Stimulated activated CD4-positive, alpha-beta T cell treated with anti-CD3 and anti-CD28 coated beads, TNF-alpha, amount 100 ng/mL, for 1 hour (primary cell): Measurements from ENCODE around the gene SAA4.
"Not testable (repeated sequence)": the region's sequence is repeated elsewhere in the genome, so short reads cannot be mapped to it uniquely, and the experiment has no call there.

Experiments used
- DNase-seq, 3 donors: peaks; one replicate each; pipeline ENCODE4 v3.0.0-alpha.2; 2020; ENCODE audit warnings: low read depth in 3 of 3, low spot score in 1 of 3

The SAA4 gene

GRCh38 chr11:18247191-18247581, 10.6 kb upstream of the SAA4 start:
- not testable (repeated sequence) for DNase-seq

DNA sequence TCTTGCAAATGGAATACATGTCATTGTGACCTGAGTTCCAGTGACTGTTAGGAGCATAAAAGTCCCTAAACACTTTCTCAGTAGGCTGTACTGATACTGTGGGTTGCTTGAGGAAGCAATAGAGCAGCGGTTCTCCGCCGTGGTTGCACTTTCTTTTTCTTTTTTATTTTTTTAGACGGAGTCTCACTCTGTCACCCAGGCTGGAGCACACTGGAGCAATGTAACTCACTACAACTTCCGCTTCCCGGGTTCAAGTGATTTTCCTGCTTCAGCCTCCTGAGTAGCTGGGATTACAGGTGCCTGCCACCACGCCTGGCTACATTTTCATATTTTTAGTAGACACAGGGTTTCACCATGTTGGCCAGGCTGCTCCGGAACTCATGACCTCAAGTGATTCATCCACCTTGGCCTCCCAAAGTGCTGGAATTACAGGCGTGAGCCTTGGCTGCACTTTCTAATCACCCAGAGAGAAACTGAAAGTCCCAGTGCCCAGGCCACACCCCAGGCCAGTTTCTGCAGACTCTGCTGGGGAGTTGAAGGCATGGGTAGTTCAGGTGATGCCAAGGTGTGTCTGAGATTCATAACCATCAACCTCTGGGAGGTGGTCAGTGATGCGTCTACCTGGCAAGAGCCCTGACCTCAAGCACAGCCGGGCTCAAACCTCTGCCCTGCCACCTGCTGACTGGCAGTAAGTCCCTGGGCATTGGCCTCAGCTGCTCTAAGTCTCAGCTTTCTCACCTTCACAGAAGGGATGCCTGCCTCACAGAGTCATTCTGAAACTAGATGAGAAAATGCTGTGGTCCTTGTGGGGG, 10.0 kb upstream of the SAA4 start:
- not testable (repeated sequence) for DNase-seq

DNA sequence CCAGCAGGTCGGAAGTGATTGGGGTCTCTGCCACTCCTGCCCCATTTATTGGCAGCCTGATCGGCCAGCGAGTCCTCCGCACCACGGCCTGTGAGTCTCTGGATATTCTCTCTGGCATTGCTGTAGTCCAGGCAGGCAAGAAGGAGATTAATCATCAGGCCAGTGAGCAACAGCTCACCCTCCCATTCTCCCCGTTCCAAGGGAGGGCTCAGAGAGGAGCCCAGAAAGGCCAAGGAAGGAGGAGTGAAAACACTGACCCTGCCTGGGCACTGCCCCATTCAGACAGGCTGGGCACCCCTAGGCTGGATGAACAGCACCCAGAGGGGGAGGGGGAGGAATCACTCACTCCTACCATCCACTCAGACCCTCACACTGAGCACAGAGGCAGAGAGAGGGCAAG, 8.8 kb upstream of the SAA4 start:
- no peak for DNase-seq

DNA sequence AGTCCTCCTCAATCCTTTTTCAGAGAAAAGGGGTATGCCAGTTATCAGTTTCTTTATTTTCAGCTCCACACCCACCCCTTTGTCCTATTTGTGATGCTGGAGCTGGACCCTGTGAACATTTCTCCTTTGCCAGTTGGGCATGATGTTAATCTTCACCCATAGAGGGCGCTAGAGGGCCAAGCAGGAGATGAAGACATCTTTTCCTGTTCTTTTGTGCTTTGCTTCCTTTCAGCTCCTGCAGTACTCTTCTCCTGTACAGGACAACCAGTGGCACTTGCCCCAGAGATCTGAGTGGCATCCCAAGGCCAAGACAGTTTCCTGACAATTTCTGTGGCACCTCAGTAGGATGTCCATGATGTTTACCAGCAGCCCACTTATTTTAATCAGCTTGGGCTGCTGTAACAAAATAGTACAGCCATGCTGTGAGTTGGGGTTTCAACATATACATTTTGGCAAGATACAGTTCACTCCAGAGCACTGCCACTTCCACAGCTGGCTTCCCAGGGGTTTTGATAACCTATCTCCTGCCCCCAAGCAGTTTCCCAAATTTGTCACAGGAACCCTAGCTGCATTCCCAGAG, 7.3 kb upstream of the SAA4 start:
- peak in 2 of 3 donors; percentile 22 to 33 for DNase-seq

DNA sequence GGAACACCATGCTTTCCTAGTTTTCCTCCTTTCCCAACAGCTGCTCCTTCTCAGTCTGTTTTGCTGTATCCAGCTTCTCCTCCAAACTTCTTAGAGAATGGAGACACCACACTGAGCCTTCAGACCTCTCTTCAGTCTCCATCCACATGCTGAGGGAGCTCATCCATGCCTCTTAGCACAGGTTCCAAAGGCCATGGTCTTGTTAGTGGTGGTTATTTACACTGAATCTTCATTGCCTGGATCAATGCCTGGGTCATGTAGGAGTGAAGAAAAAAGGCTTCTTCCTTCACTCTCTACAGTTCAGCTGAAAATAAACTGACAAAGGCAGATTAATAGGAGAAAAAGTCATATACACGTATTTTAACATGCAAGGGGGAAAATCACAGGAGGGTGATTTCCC, 3.1 kb upstream of the SAA4 start:
- DNase-seq: no peak

- DNase-seq: no peak
These were observed 938 bp downstream of the SAA4 start for GRCh38 chr11:18235394-18236334.

DNA sequence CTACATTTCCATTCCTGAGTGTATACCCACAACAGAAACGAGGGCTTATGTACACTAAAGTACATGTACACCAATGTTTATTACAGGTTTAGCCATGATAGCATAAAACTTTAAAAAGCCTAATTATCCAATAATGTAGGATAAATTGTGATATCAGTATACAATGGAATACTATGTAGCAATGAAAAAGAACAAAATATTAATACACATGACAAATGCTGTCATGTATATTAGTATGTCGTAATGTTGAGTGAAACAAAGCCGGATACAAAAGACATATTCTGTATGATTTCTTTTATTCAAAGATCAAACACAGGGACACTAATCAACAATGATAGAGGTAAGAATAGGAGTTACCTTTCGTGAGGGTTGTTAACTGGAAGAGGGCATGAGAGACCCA, 2.7 kb downstream of the SAA4 start:
- DNase-seq: no peak

- no peak for DNase-seq
These were observed 5.7 kb downstream of the SAA4 start for GRCh38 chr11:18230859-18231258.

DNA sequence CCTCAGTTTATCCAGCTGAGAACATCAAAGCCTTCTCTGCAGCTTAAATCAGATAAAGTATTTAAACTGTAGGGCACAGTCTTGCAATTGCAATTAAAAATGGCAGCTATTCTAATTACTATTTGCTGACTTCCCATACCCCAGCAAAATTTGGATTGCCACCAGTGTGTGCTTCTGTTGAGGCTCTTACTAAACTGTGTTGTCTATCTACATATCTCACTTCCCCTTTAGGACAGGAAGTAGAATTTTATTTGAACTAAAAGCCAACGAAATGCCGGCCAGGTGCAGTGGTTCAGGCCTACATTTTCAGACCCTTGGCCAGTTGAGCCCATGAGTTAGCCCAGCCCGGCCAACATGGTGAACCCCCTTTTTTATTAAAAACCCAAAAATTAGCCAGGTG, 7.1 kb downstream of the SAA4 start:
- no peak for DNase-seq

GRCh38 chr11:18225913-18226312, 10.7 kb downstream of the SAA4 start:
- DNase-seq: no peak

- no peak for DNase-seq
These were observed 12.8 kb downstream of the SAA4 start for GRCh38 chr11:18223591-18224387.

DNA sequence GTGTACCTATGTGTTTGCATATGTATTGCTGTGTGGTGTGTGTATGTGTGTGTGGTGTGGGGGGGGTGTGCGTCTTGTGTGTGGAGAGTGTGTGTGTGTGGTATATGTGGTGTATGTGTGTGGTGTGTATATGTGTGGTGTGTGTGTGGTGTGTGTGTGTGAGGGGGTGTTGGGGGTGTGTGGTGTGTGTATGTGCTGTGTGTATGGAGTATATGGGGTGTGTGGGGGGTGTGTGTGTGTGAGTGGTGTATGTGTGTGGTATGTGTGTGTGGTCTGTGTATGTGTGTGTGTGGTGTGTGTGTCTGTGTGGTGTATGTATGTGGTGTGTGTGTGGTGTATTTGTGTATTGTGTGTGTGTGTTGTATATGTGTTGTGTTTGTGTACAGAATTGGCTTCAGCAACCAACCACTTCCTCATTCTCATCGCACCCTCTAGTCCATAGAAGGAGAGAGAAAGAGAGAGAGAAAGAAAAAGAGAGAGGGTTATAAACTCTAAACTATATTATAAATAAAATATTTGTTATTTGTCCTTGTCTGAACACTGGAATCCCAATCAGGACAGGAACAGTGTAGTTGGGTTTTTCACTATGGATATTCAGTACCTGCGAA, 13.7 kb downstream of the SAA4 start:
- DNase-seq: no peak

DNA sequence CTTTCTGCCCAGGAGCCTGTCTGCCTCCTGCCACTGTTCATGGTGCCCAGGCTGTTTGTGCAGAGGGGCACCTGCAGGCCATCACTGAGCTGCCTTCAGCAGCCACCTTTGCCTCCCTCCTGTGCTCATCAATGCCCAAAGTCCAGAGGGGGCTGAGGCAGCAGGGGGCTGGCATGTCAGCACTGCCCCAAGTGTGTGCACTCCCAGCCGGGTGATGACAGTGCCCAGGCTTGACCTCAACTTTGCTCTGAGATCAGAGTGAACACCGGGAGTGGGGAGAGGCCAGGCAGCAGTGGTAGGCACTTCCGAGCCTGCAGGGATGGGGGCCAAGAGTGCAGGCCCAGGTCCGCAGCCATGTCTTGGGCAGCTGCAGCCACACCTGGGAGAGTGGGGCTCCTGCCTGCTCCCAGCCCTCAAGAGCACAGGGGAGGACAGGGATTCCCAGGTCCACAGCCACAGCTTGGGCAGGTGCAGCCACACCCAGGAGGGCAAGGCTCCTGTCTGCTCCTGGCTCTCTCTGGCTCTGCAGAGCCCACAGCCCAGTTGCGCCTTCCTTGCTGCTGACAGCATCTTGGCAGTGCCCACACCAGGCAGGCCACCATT, 15.2 kb downstream of the SAA4 start:
- no peak for DNase-seq

GRCh38 chr11:18209058-18209457, 27.5 kb downstream of the SAA4 start:
- DNase-seq: no peak

GRCh38 chr11:18204771-18205170, 31.8 kb downstream of the SAA4 start:
- DNase-seq: no peak

- DNase-seq: no peak
These were observed 32.4 kb downstream of the SAA4 start for GRCh38 chr11:18204220-18204619.

- DNase-seq: no peak
These were observed 32.9 kb downstream of the SAA4 start for GRCh38 chr11:18203723-18204122.

DNA sequence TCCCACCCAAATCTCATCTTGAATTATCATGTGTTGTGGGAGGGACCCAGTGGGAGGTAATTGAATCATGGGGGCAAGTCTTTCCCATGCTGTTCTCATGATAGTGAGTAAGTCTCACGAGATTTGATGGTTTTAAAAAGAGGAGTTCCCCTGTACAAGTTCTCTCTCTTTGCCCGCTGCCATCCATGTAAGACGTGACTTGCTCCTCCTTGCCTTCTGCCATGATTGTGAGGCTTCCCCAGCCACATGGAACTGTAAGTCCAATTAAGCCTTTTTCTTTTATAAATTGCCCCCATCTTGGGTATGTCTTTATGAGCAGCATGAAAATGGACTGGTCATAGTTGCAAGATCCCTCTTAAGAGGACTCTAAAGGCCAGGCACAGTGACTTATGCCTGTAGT, 38.9 kb downstream of the SAA4 start:
- DNase-seq: not testable (repeated sequence)

DNA sequence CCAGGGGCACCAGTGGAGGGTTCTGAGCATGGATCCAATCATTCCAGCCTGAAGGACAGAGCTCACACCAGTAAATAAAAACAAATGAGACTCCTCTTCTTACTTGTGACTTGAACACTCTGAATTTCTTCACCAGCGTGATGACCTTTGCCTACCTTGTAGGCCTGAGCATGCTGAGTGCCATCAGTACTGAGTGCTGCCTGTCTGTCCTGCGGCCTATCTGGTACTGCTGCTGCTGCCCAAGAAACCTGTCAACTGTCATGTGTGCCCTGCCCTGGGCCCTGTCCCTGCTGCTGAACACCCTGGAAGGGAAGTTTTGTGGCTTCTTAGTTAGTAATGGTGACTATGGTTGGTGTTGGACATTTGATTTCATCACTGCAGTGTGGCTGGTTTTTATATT, 40.1 kb downstream of the SAA4 start:
- no peak for DNase-seq

DNA sequence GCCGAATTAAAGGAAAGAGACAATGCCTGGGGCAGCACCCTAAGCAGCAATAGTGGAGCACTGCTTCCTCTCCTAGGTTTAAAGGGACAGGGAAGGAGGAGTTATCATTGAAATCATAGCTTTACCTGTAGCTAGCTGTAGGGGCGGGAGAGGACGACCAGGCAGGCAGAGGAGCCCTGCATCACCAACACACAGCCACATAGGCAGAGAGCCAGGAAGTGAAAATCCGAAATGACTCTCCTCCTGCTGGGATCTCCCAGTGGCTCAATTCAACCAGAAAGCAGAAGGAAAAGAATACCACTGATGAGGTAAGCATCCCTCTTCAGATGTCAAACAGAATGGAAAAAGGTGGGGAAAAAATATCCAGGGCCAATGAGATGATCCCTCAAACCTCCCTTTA, 43.6 kb downstream of the SAA4 start:
- no peak for DNase-seq
